ENCODE results near the gene ITGBL1.

Gene ITGBL1

DNA sequence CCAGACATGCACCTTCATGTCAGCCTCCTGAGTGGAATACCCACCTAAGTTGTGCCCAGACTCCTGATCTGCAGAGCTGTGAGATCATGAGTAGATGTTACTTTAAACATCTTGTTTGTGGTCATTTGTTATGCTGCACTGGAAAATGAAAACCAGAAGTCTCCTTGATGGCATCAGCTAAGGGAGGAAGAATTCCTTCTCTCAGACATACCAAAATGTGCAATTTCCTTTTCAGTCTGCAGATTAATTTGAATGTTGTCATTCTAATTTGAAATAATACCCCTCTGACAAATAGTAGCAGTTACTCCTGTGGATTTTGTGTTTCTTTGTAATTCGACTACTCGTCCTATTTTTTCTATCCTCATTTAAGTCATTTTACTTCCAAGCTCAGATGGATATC, 59.3 kb downstream of the ITGBL1 start:
- POLR2A ChIA-PET, result no interaction called here
- CTCF ChIA-PET, result no interaction called here
- TF ChIP-seq BHLHE40 (IDR thresholded peaks at IDR 0.05; ENCODE audit: borderline replicate concordance), result no peak
- TF ChIP-seq SP1 (IDR thresholded peaks at IDR 0.05), result no peak
- no peak for TF ChIP-seq CTBP1 (IDR thresholded peaks at IDR 0.05; ENCODE audit: borderline replicate concordance)
- DNase-seq (ENCODE audit: extremely low spot score), result no peak

GRCh38 chr13:101512650-101513049, 60.2 kb downstream of the ITGBL1 start:
- TF ChIP-seq FOXM1 (IDR thresholded peaks at IDR 0.05; ENCODE audit: borderline replicate concordance) (no peak), TARDBP (IDR thresholded peaks at IDR 0.05) (no peak), SP1 (IDR thresholded peaks at IDR 0.05) (no peak), HDGF (IDR thresholded peaks at IDR 0.05; ENCODE audit: borderline replicate concordance) (no peak), SUZ12 (IDR thresholded peaks at IDR 0.05) (no peak), ZNF384 (IDR thresholded peaks at IDR 0.05) (no peak), ELF4 (IDR thresholded peaks at IDR 0.05) (no peak), LEF1 (IDR thresholded peaks at IDR 0.05; ENCODE audit: borderline replicate concordance) (no peak), NFRKB (IDR thresholded peaks at IDR 0.05) (no peak), FOXA1 (IDR thresholded peaks at IDR 0.05) (no peak), L3MBTL2 (conservative IDR thresholded peaks at IDR 0.05) (no peak), BHLHE40 (IDR thresholded peaks at IDR 0.05; ENCODE audit: borderline replicate concordance) (no peak), FOXK2 (IDR thresholded peaks at IDR 0.05) (no peak), CTBP1 (IDR thresholded peaks at IDR 0.05; ENCODE audit: borderline replicate concordance) (no peak), ARNT (IDR thresholded peaks at IDR 0.05) (no peak)
- TF ChIP-seq, protein P1, sequence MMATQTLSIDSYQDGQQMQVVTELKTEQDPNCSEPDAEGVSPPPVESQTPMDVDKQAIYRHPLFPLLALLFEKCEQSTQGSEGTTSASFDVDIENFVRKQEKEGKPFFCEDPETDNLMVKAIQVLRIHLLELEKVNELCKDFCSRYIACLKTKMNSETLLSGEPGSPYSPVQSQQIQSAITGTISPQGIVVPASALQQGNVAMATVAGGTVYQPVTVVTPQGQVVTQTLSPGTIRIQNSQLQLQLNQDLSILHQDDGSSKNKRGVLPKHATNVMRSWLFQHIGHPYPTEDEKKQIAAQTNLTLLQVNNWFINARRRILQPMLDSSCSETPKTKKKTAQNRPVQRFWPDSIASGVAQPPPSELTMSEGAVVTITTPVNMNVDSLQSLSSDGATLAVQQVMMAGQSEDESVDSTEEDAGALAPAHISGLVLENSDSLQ (IDR thresholded peaks at IDR 0.05), result no peak
- ChIA-PET POLR2A (no interaction called here), CTCF (no interaction called here)
- no peak for DNase-seq (ENCODE audit: extremely low spot score)

GRCh38 chr13:101514100-101514499, 61.6 kb downstream of the ITGBL1 start:
- no peak for DNase-seq (ENCODE audit: extremely low spot score)
- TF ChIP-seq CTBP1 (IDR thresholded peaks at IDR 0.05; ENCODE audit: borderline replicate concordance) (no peak), HDGF (IDR thresholded peaks at IDR 0.05; ENCODE audit: borderline replicate concordance) (no peak), TARDBP (IDR thresholded peaks at IDR 0.05) (no peak), LEF1 (IDR thresholded peaks at IDR 0.05; ENCODE audit: borderline replicate concordance) (no peak), NFRKB (IDR thresholded peaks at IDR 0.05) (no peak), SP1 (IDR thresholded peaks at IDR 0.05) (no peak), FOXA1 (IDR thresholded peaks at IDR 0.05) (no peak), L3MBTL2 (conservative IDR thresholded peaks at IDR 0.05) (no peak), FOXM1 (IDR thresholded peaks at IDR 0.05; ENCODE audit: borderline replicate concordance) (no peak), ZNF384 (IDR thresholded peaks at IDR 0.05) (no peak), SUZ12 (IDR thresholded peaks at IDR 0.05) (no peak), ELF4 (IDR thresholded peaks at IDR 0.05) (no peak), ARNT (IDR thresholded peaks at IDR 0.05) (no peak)
- TF ChIP-seq, protein P1 (IDR thresholded peaks at IDR 0.05), result no peak
- POLR2A ChIA-PET, result no interaction called here
- CTCF ChIA-PET, result no interaction called here

- DNase-seq (ENCODE audit: extremely low spot score), result peak; percentile 3
- TF ChIP-seq ELF4 (IDR thresholded peaks at IDR 0.05) (no peak), ZNF384 (IDR thresholded peaks at IDR 0.05) (no peak), FOXM1 (IDR thresholded peaks at IDR 0.05; ENCODE audit: borderline replicate concordance) (no peak), L3MBTL2 (conservative IDR thresholded peaks at IDR 0.05) (no peak), ARNT (IDR thresholded peaks at IDR 0.05) (no peak), CTBP1 (IDR thresholded peaks at IDR 0.05; ENCODE audit: borderline replicate concordance) (no peak), HDGF (IDR thresholded peaks at IDR 0.05; ENCODE audit: borderline replicate concordance) (no peak), NFRKB (IDR thresholded peaks at IDR 0.05) (no peak), SP1 (IDR thresholded peaks at IDR 0.05) (no peak)
- TF ChIP-seq, protein P1 (IDR thresholded peaks at IDR 0.05), result no peak
- ChIA-PET POLR2A (no interaction called here), CTCF (no interaction called here)
Observed at GRCh38 chr13:101514695-101515275, 62.3 kb downstream of the ITGBL1 start.

DNA sequence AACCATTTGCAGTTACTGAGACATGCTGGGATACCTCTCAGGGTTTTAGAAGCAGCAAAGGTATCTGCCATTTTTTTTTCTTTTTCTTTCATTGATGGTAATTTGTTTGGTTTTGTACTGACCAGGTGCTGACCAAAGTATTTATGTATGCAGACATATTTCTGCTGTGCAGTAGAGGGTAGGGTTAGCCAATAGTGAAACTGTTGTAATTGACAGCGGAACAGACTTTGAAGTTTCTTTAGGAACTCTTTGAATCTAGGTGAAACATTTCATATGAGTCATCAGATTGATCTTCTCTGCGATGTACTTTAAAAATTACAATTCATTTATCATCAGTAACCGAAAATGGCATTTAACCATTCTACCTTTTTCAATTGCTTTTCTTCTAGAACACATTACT, 63.0 kb downstream of the ITGBL1 start:
- POLR2A ChIA-PET, result no interaction called here
- CTCF ChIA-PET, result no interaction called here
- no peak for DNase-seq (ENCODE audit: extremely low spot score)
- TF ChIP-seq, protein P1 (IDR thresholded peaks at IDR 0.05), result no peak
- TF ChIP-seq NFRKB (IDR thresholded peaks at IDR 0.05) (no peak), TARDBP (IDR thresholded peaks at IDR 0.05) (no peak), FOXA1 (IDR thresholded peaks at IDR 0.05) (no peak), FOXK2 (IDR thresholded peaks at IDR 0.05) (no peak), HDGF (IDR thresholded peaks at IDR 0.05; ENCODE audit: borderline replicate concordance) (no peak), FOXM1 (IDR thresholded peaks at IDR 0.05; ENCODE audit: borderline replicate concordance) (no peak), SP1 (IDR thresholded peaks at IDR 0.05) (no peak), ELF4 (IDR thresholded peaks at IDR 0.05) (no peak)

GRCh38 chr13:101516262-101516661, 63.8 kb downstream of the ITGBL1 start:
- ChIA-PET CTCF (interaction anchor here (0.9 kb wide), 1 partner anchor 242 kb away, joined by 4 read pairs; no protein-coding TSS in a partner anchor), POLR2A (no interaction called here)
- TF ChIP-seq, protein P1 (IDR thresholded peaks at IDR 0.05), result no peak
- TF ChIP-seq FOXA1 (IDR thresholded peaks at IDR 0.05), result no peak
- TF ChIP-seq SUZ12 (IDR thresholded peaks at IDR 0.05), result no peak
- no peak for TF ChIP-seq CTBP1 (IDR thresholded peaks at IDR 0.05; ENCODE audit: borderline replicate concordance)
- no peak for TF ChIP-seq ZNF384 (IDR thresholded peaks at IDR 0.05)
- TF ChIP-seq L3MBTL2 (conservative IDR thresholded peaks at IDR 0.05), result no peak
- TF ChIP-seq LEF1 (IDR thresholded peaks at IDR 0.05; ENCODE audit: borderline replicate concordance), result no peak
- no peak for TF ChIP-seq FOXM1 (IDR thresholded peaks at IDR 0.05; ENCODE audit: borderline replicate concordance)
- TF ChIP-seq TARDBP (IDR thresholded peaks at IDR 0.05), result no peak
- no peak for TF ChIP-seq SP1 (IDR thresholded peaks at IDR 0.05)
- TF ChIP-seq ARNT (IDR thresholded peaks at IDR 0.05), result no peak
- no peak for TF ChIP-seq NFRKB (IDR thresholded peaks at IDR 0.05)
- TF ChIP-seq BHLHE40 (IDR thresholded peaks at IDR 0.05; ENCODE audit: borderline replicate concordance), result no peak
- TF ChIP-seq FOXK2 (IDR thresholded peaks at IDR 0.05), result no peak
- TF ChIP-seq ELF4 (IDR thresholded peaks at IDR 0.05), result no peak
- no peak for DNase-seq (ENCODE audit: extremely low spot score)
